ENCODE data around the gene GRK1. TPM values are rescaled to one million over a fixed set of nuclear protein-coding genes. Genes with fewer than 3 reads are reported as not detected.

Gene GRK1
- total and polyA plus RNA-seq, 2 of the 8 experiments (the other 6 are each of a cell fraction or from before 2014, with no cell fraction given) = 0.12 TPM; not detected in 1

- Histone ChIP-seq H2BK12ac (ENCODE audit: low read depth, low read length) (no peak overlapping the region), H4K8ac (ENCODE audit: extremely low read depth, insufficient read depth, low read length) (no peak overlapping the region), H3K4me1 (replicated peaks in 1 of 4; ENCODE audit: control insufficient read depth in 3 of 4, insufficient read depth in 4 of 4, low read length in 3 of 4) (peaks cover 0 to 6% (median 2%) of the 10 kb centered on the region in 4 experiments; a peak in 3 of 7 replicates), H3K18ac (ENCODE audit: extremely low read depth, low read length) (no peak overlapping the region), H3K9me3 (ENCODE audit: insufficient read depth in 2 of 2, low read depth in 1 of 2, low read length in 1 of 2) (no peaks in the 10 kb centered on the region), H4K91ac (replicated peaks; ENCODE audit: insufficient read length, low read length) (no peak overlapping the region), H3K4me2 (ENCODE audit: insufficient read depth in 1 of 2, low read depth in 2 of 2, low read length in 2 of 2) (no peak overlapping the region), H3K27ac (ENCODE audit: low read depth, low read length) (no peak overlapping the region), H2AK5ac (ENCODE audit: low read depth, low read length) (no peak overlapping the region), H2BK120ac (replicated peaks; ENCODE audit: low read depth, low read length) (no peak overlapping the region), H3K27me3 (replicated peaks in 1 of 4; ENCODE audit: control insufficient read depth in 3 of 4, extremely low read depth in 1 of 4, insufficient read depth in 3 of 4, low read length in 3 of 4) (peaks cover 0 to 3% (median 0%) of the 10 kb centered on the region in 4 experiments; a peak in 1 of 7 replicates), H3K4ac (replicated peaks; ENCODE audit: insufficient read length, low read depth, low read length) (no peak overlapping the region), H2AFZ (ENCODE audit: low read length) (no peak overlapping the region), H3K23ac (ENCODE audit: insufficient read length) (no peak overlapping the region), H3K79me2 (ENCODE audit: control insufficient read depth in 1 of 2, insufficient read depth in 2 of 2, low read length in 2 of 2) (peaks cover 0 to 4% of the 10 kb centered on the region in 2 experiments; a peak in 1 of 4 replicates), H3K23me2 (ENCODE audit: low read depth, low read length) (peaks cover 7% of the 10 kb centered on the region; the same call in 1 of the 2 replicates), H3K36me3 (ENCODE audit: control insufficient read depth in 2 of 4, insufficient read depth in 4 of 4, low read length in 3 of 4) (no peaks in the 10 kb centered on the region; a peak in 1 of 8 replicates), H2BK5ac (ENCODE audit: low read depth, low read length) (no peak overlapping the region), H3K4me3 (ENCODE audit: extremely low read depth in 1 of 4, insufficient read depth in 2 of 4, low read depth in 3 of 4, low read length in 4 of 4) (no peak overlapping the region), H3K79me1 (ENCODE audit: low read depth, low read length) (peaks cover 6% of the 10 kb centered on the region), H2BK15ac (ENCODE audit: low read length) (no peak overlapping the region), H2BK20ac (ENCODE audit: low read length) (no peak overlapping the region), H4K20me1 (replicated peaks in 1 of 2; ENCODE audit: control insufficient read depth in 1 of 2, insufficient read depth in 2 of 2, low read length in 2 of 2) (peaks cover 0 to 6% of the 10 kb centered on the region in 2 experiments), H3K56ac (replicated peaks; ENCODE audit: insufficient read length, low read depth, low read length) (no peak overlapping the region), H3K14ac (ENCODE audit: insufficient read length) (no peak overlapping the region), H3K9ac (replicated peaks in 1 of 4; ENCODE audit: extremely low read depth in 1 of 4, low read depth in 3 of 4, low read length in 3 of 4) (no peak overlapping the region), H4K5ac (ENCODE audit: insufficient read length, low read depth, low read length) (no peak overlapping the region)
- TF ChIP-seq PHF8 (conservative IDR thresholded peaks at IDR 0.05; ENCODE audit: low read depth, low read length) (no peak), RNF2 (IDR thresholded peaks at IDR 0.05; ENCODE audit: borderline replicate concordance, low read depth, low read length, missing control alignments, poor library complexity, severe bottlenecking) (no peak), KDM4A (IDR thresholded peaks at IDR 0.05; ENCODE audit: low read depth, low read length, severe bottlenecking) (no peak), TAF7 (optimal IDR thresholded peaks at IDR 0.05; ENCODE audit: borderline replicate concordance, low read depth, low read length) (no peak), SP4 (IDR thresholded peaks at IDR 0.05; ENCODE audit: low read length) (no peak), CHD2 (IDR thresholded peaks at IDR 0.05; ENCODE audit: low read length) (no peak), TBP (IDR thresholded peaks at IDR 0.05; ENCODE audit: low read depth, low read length) (no peak)
- FAIRE-seq (no peak), DNase-seq (ENCODE audit: low read depth in 1 of 2, low spot score in 2 of 2) (no peak)
- CTCF ChIA-PET (ENCODE audit: partially characterized antibody) = interaction anchor here (1.2 to 3.0 kb wide), 2 partner anchors 28 to 32 kb away, joined by 3 to 7 read pairs; no protein-coding TSS in a partner anchor
- POLR2A ChIA-PET (ENCODE audit: partially characterized antibody) = no interaction called here
- 92% methylated on average over 13 of the region's 13 CpGs; no CpG with 5 or more reads in 1 of the 2 experiments for WGBS, 2 experiments (ENCODE audit: extremely low coverage in 1 of 2, insufficient coverage in 1 of 2, insufficient read length in 1 of 2, insufficient replicate concordance in 2 of 2, low coverage in 1 of 2, low lambda C conversion rate in 2 of 2, missing lambda C conversion rate in 1 of 2)
Observed at GRCh38 chr13:113769881-113770280, 102.9 kb downstream of the GRK1 start.
